Measurements from ENCODE around the gene RUVBL1.

DNA sequence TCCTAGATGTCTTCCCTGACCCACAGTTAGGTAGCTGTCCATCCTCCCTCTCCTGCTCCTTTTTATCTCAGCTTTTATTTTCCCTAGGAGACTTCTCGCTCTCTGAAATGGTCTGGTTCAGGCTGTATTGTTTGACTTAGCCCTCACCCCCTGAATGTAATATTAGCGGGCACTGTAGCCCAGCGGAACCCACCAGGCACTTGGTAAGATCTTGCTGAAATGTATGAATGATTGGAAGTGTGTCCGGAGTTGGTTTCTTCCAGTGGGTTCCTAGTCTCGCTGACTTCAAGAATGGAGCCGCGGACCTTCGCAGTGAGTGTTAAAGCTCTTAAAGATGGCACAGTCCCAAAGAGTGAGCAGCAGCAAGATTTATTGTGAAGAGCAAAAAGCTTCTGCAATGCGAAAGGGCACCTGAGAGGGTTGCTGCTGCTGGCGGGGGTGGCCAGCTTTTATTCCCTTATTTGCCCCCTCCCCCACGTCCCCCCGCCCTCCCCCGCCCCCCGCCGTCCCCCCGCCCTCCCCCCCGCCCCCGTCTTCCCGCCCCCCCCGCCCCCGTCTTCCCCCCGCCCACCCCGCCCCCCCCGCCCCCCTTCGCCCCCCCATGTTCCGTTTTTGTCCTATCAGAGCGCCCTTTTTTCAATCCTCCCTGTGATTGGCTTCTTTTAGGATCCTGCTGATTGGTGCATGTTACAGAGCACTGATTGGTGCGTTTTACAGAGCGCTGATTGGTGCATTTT is 29.0 kb upstream of the RUVBL1 start:
- TF ChIP-seq ZC3H10 (CRISPR knock-in tag; IDR thresholded peaks at IDR 0.05) (no peak), SNAI2 (CRISPR knock-in tag; IDR thresholded peaks at IDR 0.05) (no peak), ISL1 (CRISPR knock-in tag; IDR thresholded peaks at IDR 0.05) (no peak), GLIS3 (CRISPR knock-in tag; IDR thresholded peaks at IDR 0.05) (no peak), PPARA (CRISPR knock-in tag; IDR thresholded peaks at IDR 0.05; ENCODE audit: borderline replicate concordance) (no peak), CSDC2 (CRISPR knock-in tag; IDR thresholded peaks at IDR 0.05) (no peak), ZNF70 (CRISPR knock-in tag; IDR thresholded peaks at IDR 0.05) (no peak), ZFP3 (CRISPR knock-in tag; IDR thresholded peaks at IDR 0.05) (no peak)

Data from SK-N-SH treated with all-trans-retinoic acid at 6 μM for 48 hours (cell line).